ACHN (cell line): ENCODE measurements around the gene ANKRD1.

Experiments
- DNase-seq: peaks from one replicate; pipeline ENCODE4 v3.0.0-alpha.2; 2015
- in situ Hi-C: cut with HindIII; loops from 2 replicates; pipeline ENCODE4 v1.10.0; 2017; ENCODE audit warnings: low sequenced_read_pairs, low pct_ligation_motif_present, low pct_unique_long_range_greater_than_20kb

Gene ANKRD1

GRCh38 chr10:90872648-90873020 is 48.3 kb downstream of the ANKRD1 start:
- in situ Hi-C loops = no loop called here
- no peak for DNase-seq

GRCh38 chr10:90871766-90872647 is 48.9 kb downstream of the ANKRD1 start, which contains the start of gene RPP30:
TSS of gene RPP30 (plus strand) at chr10:90871974. CDS start at chr10:90871987, 13 bp downstream.
- peak; percentile 86 for DNase-seq
- in situ Hi-C loops = no loop called here

- in situ Hi-C loops = no loop called here
- DNase-seq = peak; percentile 84
These were observed 49.6 kb downstream of the ANKRD1 start for GRCh38 chr10:90871279-90871765.

- in situ Hi-C loops = no loop called here
- no peak for DNase-seq
These were observed 54.8 kb downstream of the ANKRD1 start for GRCh38 chr10:90866050-90866598.

GRCh38 chr10:90865401-90865800 is 55.5 kb downstream of the ANKRD1 start:
- in situ Hi-C loops = no loop called here
- peak; percentile 32 for DNase-seq

- in situ Hi-C loops = no loop called here
- DNase-seq = peak; percentile 41
These were observed 57.9 kb downstream of the ANKRD1 start for GRCh38 chr10:90862908-90863514.
